BLaER1 (cell line): ENCODE measurements around the gene GARNL3.

Source experiments
- H3K27ac ChIP-seq: shearing (Covaris generic); formaldehyde crosslinking; 2 replicates; pipeline ENCODE4 v1.8.1; 2022
- H3K27me3 ChIP-seq: shearing (Covaris generic); formaldehyde crosslinking; 2 replicates; pipeline ENCODE4 v1.8.1; 2022
- H3K36me3 ChIP-seq: shearing (Covaris generic); formaldehyde crosslinking; 2 replicates; pipeline ENCODE4 v1.8.1; 2022
- H3K4me1 ChIP-seq: shearing (Covaris generic); formaldehyde crosslinking; 2 replicates; pipeline ENCODE4 v1.8.1; 2022
- H3K4me2 ChIP-seq: shearing (Covaris generic); formaldehyde crosslinking; 2 replicates; pipeline ENCODE4 v1.8.1; 2022
- H3K4me3 ChIP-seq: shearing (Covaris generic); formaldehyde crosslinking; 2 replicates; pipeline ENCODE4 v1.8.1; 2022
- H3K9ac ChIP-seq: shearing (Covaris generic); formaldehyde crosslinking; 2 replicates; pipeline ENCODE4 v1.8.1; 2022
- H3K9me3 ChIP-seq: shearing (Covaris generic); formaldehyde crosslinking; 2 replicates; pipeline ENCODE4 v1.8.1; 2022
- H4K20me1 ChIP-seq: shearing (Covaris generic); formaldehyde crosslinking; 2 replicates; pipeline ENCODE4 v1.8.1; 2022
- Cebpa-rat ChIP-seq: shearing (Covaris generic); IDR thresholded peaks from 2 replicates; pipeline ENCODE4 v1.8.1; 2022

Gene GARNL3

DNA sequence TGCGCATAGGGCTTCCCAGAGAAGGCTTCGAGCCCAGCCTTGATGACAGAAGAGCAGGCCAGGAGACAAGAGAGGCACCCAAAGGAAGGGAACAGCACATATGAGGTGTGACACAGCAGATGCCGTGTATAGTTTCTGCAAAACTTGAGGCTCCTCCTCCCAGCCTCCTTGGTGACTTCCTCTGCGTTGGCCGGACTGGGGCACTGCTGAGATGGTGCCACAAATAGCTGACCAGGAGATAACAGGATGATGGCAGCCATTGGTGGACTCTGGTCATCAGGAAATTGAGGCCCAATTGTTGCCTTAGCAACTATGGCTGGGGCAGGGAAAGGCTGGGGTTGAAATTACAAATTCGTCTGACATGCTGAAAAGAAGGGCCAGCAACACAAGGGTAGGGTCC, 154.8 kb downstream of the GARNL3 start:
- Histone ChIP-seq H3K9ac (no peak overlapping the region), H3K4me2 (no peak overlapping the region), H3K4me1 (peaks cover 25% of the 10 kb centered on the region), H3K27me3 (no peaks in the 10 kb centered on the region), H3K27ac (no peak overlapping the region), H3K36me3 (peaks cover 9% of the 10 kb centered on the region; the same call in 1 of the 2 replicates), H3K9me3 (no peaks in the 10 kb centered on the region), H4K20me1 (no peaks in the 10 kb centered on the region; the same call in 1 of the 2 replicates), H3K4me3 (no peak overlapping the region)
- TF ChIP-seq Cebpa-rat = no peak

DNA sequence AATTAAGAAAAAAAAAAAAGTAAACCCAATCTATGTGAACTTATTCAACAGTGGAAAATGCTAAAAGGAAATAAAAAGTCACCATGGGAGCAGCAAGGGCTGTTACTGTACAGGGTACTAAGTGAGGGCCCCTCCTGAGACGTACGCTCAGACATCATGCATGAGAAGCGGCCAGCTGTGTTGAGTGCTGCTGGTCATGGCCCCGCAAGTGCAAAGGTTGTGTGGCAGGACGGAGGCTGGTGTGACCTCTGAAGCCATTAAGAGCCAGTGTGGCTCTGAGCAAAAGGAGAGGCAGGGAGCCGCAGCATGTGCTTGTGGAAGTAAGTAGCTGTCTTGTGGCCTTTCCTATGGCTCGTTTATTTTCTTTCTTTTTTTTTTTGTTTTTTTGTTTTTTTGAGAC, 156.5 kb downstream of the GARNL3 start:
- Histone ChIP-seq H4K20me1 (peaks cover 17% of the 10 kb centered on the region), H3K4me3 (no peak overlapping the region), H3K4me1 (peaks cover 29% of the 10 kb centered on the region), H3K9me3 (no peaks in the 10 kb centered on the region), H3K27ac (no peak overlapping the region), H3K27me3 (no peaks in the 10 kb centered on the region), H3K36me3 (peaks cover 9% of the 10 kb centered on the region; the same call in 1 of the 2 replicates), H3K9ac (no peak overlapping the region), H3K4me2 (no peak overlapping the region)
- no peak for TF ChIP-seq Cebpa-rat

- peak overlapping the region; percentile 87; the same call in 1 of the 2 replicates for H3K4me3 ChIP-seq
- H3K4me1 ChIP-seq = peaks cover 39% of the 10 kb centered on the region
- no peak for TF ChIP-seq Cebpa-rat
- H3K9ac ChIP-seq = no peak overlapping the region; the same call in 1 of the 2 replicates
- H4K20me1 ChIP-seq = peaks cover 28% of the 10 kb centered on the region
- H3K27me3 ChIP-seq = no peaks in the 10 kb centered on the region
- no peaks in the 10 kb centered on the region for H3K9me3 ChIP-seq
- H3K4me2 ChIP-seq = peak overlapping the region; percentile 97
- no peak overlapping the region for H3K27ac ChIP-seq
- peaks cover 14% of the 10 kb centered on the region; the same call in 1 of the 2 replicates for H3K36me3 ChIP-seq
Measured at GRCh38 chr9:127422133-127422782, 157.7 kb downstream of the GARNL3 start.

DNA sequence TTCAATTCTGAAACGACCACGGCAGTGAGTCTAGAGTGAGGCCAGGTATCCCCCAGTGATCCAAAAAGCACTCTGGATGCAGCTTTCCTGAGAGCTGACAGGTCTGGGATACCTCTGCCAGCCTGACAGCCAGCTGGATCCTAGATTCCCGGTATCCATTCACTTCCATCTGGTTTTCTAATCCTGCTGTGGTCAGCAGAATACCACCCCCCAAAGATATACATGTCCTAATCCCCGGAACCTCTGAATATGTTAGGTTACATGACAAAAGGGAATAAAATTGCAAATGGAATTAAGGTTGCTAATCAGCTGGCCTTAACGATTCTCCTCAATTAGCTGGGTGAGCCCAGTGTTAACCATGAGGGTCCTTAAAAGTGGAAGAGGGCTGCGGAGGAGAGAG, 158.2 kb downstream of the GARNL3 start:
- peaks cover 18% of the 10 kb centered on the region; the same call in 1 of the 2 replicates for H3K36me3 ChIP-seq
- H3K27me3 ChIP-seq = no peaks in the 10 kb centered on the region
- H3K9ac ChIP-seq = peak overlapping the region; percentile 90
- no peaks in the 10 kb centered on the region for H3K9me3 ChIP-seq
- H3K27ac ChIP-seq = no peak overlapping the region
- peak overlapping the region; percentile 87 for H3K4me3 ChIP-seq
- H4K20me1 ChIP-seq = peaks cover 33% of the 10 kb centered on the region
- TF ChIP-seq Cebpa-rat = no peak
- peak overlapping the region; percentile 97 for H3K4me2 ChIP-seq
- H3K4me1 ChIP-seq = peaks cover 39% of the 10 kb centered on the region

GRCh38 chr9:127423476-127423933, 158.9 kb downstream of the GARNL3 start:
- Histone ChIP-seq H3K36me3 (peaks cover 23% of the 10 kb centered on the region), H3K4me1 (peaks cover 39% of the 10 kb centered on the region), H4K20me1 (peaks cover 41% of the 10 kb centered on the region), H3K9ac (peak overlapping the region; percentile 90), H3K4me3 (peak overlapping the region; percentile 87), H3K9me3 (no peaks in the 10 kb centered on the region), H3K4me2 (peak overlapping the region; percentile 97), H3K27ac (peak overlapping the region; percentile 83), H3K27me3 (no peaks in the 10 kb centered on the region)
- TF ChIP-seq Cebpa-rat = no peak

GRCh38 chr9:127423934-127424675, 159.5 kb downstream of the GARNL3 start, which contains the start of gene ZNF79:
Gene ZNF79, plus strand, starts transcription at chr9:127424382. Its CDS starts 406 bp downstream, at chr9:127424788.
- H3K27ac ChIP-seq = peak within 1 kb of the TSS; percentile 83

DNA sequence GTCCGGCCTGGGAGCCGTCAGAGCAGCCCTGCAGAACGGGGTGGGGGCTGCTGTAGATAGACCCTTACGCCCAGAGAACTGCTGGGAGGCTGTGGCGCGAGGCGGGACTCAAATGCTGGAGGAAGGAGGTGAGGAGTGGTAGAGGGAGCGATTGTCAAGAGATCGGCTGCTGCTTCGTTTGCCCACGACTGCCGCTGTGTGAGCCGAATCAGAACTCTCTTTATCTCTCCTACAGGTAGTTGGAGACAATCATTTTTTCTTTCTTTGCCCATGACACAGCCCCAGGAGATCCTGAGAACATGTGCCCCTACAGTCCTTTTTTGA, 160.1 kb downstream of the GARNL3 start:
- Histone ChIP-seq H3K4me2 (peak overlapping the region; percentile 97), H3K27me3 (no peaks in the 10 kb centered on the region), H3K9ac (peak overlapping the region; percentile 90), H3K4me3 (peak overlapping the region; percentile 87), H3K9me3 (no peaks in the 10 kb centered on the region), H3K36me3 (peaks cover 26% of the 10 kb centered on the region), H4K20me1 (peaks cover 50% of the 10 kb centered on the region), H3K27ac (peak overlapping the region; percentile 83), H3K4me1 (peaks cover 39% of the 10 kb centered on the region)
- TF ChIP-seq Cebpa-rat = no peak

More at GRCh38 chr9:127423934-127424675, 159.5 kb downstream of the GARNL3 start, which contains the start of gene ZNF79:
- no peaks in the 10 kb centered on the region for H3K9me3 ChIP-seq
- H3K27me3 ChIP-seq = no peaks in the 10 kb centered on the region
- peak within 1 kb of the TSS; percentile 87 for H3K4me3 ChIP-seq
- H3K4me1 ChIP-seq = peaks cover 39% of the 10 kb centered on the region
- H3K36me3 ChIP-seq = peaks cover 23% of the 10 kb centered on the region
- peak within 1 kb of the TSS; percentile 97 for H3K4me2 ChIP-seq
- peaks cover 47% of the 10 kb centered on the region for H4K20me1 ChIP-seq
- peak within 1 kb of the TSS; percentile 90 for H3K9ac ChIP-seq
- TF ChIP-seq Cebpa-rat = no peak

GRCh38 chr9:127426756-127427155, 162.2 kb downstream of the GARNL3 start:
- Histone ChIP-seq H3K36me3 (peaks cover 47% of the 10 kb centered on the region), H3K4me3 (no peak overlapping the region), H3K9ac (no peak overlapping the region), H3K27ac (no peak overlapping the region), H4K20me1 (peaks cover 69% of the 10 kb centered on the region), H3K4me1 (peaks cover 39% of the 10 kb centered on the region), H3K4me2 (peak overlapping the region; percentile 97), H3K9me3 (no peaks in the 10 kb centered on the region), H3K27me3 (no peaks in the 10 kb centered on the region)
- no peak for TF ChIP-seq Cebpa-rat

DNA sequence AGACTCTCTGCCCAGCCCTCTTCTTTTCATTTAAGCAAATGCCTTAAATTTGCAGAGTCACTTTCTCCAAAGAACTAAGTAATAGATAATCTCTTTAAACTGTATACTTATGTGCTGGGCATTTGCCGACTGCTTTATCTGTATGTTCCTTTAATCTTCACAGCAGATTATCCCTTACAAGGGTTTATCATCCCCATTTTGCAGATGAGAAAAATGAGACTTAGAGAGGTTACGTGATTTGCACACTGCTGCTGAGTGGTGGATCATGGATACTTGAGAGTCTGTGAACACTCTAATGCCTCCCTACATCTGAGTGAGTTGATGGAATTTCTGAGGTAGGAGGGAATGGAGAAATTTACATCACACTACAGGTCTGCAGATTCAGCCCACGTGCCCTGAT, 163.8 kb downstream of the GARNL3 start:
- H3K27me3 ChIP-seq = no peaks in the 10 kb centered on the region
- no peaks in the 10 kb centered on the region for H3K9me3 ChIP-seq
- peaks cover 24% of the 10 kb centered on the region for H3K4me1 ChIP-seq
- no peak for TF ChIP-seq Cebpa-rat
- no peak overlapping the region for H3K4me3 ChIP-seq
- no peak overlapping the region for H3K27ac ChIP-seq
- H3K36me3 ChIP-seq = peaks cover 59% of the 10 kb centered on the region
- no peak overlapping the region for H3K4me2 ChIP-seq
- peaks cover 74% of the 10 kb centered on the region for H4K20me1 ChIP-seq
- H3K9ac ChIP-seq = no peak overlapping the region

GRCh38 chr9:127430415-127430814, 165.8 kb downstream of the GARNL3 start:
- H3K4me2 ChIP-seq = no peak overlapping the region
- no peak overlapping the region for H3K9ac ChIP-seq
- no peak overlapping the region for H3K4me3 ChIP-seq
- H4K20me1 ChIP-seq = peaks cover 71% of the 10 kb centered on the region
- no peak overlapping the region for H3K27ac ChIP-seq
- no peaks in the 10 kb centered on the region for H3K9me3 ChIP-seq
- peaks cover 80% of the 10 kb centered on the region for H3K36me3 ChIP-seq
- peaks cover 16% of the 10 kb centered on the region for H3K4me1 ChIP-seq
- no peak for TF ChIP-seq Cebpa-rat
- no peaks in the 10 kb centered on the region for H3K27me3 ChIP-seq
